Sigmoid colon (tissue), 4 donors: Measurements from ENCODE around the gene ARFGAP1.

Experiments used
- POLR2A ChIP-seq, 2 donors: fragments of 450-650 bp; IDR thresholded peaks; one replicate each; pipeline ENCODE4 v1.6.1; 2016; ENCODE audit warnings: antibody characterized with exemption in 2 of 2, mild to moderate bottlenecking in 2 of 2, moderate library complexity in 2 of 2
- POLR2AphosphoS5 ChIP-seq, 4 donors: sonication (generic); formaldehyde crosslinking; IDR thresholded peaks; one replicate each; pipeline ENCODE4 v1.6.1; 2017; ENCODE audit warnings: antibody characterized with exemption in 4 of 4
- TF ChIP-seq, protein P1 (sequence below), 4 experiments: fragments of 450-650 bp in 3 of 4; fragments of 200-600 bp in 1 of 4; IDR thresholded peaks; one replicate each; pipeline ENCODE4 v1.5.1; 2016 to 2019; ENCODE audit warnings: antibody characterized with exemption in 4 of 4, mild to moderate bottlenecking in 3 of 4, moderate library complexity in 2 of 4

DNA sequence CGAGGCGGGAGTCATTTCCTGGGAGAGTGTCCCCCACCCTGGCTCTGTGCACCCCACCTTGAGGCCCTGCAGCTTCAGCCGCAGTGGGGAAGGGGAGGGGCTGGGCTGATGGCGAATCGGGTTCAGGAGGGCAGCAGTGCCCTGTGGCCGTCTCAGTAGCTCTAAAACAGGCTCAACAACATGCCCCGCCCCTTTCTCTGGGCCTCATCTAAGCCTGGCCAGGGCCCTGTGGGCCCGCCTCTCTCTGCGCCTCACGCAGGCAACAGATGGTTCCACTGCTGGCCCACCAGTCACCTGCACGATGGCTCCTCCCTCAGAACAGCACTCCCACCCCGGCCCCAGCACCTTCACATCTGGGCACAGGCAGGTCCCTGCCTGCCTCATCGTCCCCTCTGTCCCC lies 58.3 kb downstream of the ARFGAP1 start:
- TF ChIP-seq, protein P1, sequence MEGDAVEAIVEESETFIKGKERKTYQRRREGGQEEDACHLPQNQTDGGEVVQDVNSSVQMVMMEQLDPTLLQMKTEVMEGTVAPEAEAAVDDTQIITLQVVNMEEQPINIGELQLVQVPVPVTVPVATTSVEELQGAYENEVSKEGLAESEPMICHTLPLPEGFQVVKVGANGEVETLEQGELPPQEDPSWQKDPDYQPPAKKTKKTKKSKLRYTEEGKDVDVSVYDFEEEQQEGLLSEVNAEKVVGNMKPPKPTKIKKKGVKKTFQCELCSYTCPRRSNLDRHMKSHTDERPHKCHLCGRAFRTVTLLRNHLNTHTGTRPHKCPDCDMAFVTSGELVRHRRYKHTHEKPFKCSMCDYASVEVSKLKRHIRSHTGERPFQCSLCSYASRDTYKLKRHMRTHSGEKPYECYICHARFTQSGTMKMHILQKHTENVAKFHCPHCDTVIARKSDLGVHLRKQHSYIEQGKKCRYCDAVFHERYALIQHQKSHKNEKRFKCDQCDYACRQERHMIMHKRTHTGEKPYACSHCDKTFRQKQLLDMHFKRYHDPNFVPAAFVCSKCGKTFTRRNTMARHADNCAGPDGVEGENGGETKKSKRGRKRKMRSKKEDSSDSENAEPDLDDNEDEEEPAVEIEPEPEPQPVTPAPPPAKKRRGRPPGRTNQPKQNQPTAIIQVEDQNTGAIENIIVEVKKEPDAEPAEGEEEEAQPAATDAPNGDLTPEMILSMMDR (IDR thresholded peaks at IDR 0.05), result no peak
- TF ChIP-seq POLR2A (IDR thresholded peaks at IDR 0.05), result no peak
- TF ChIP-seq POLR2AphosphoS5 (IDR thresholded peaks at IDR 0.05), result no peak
